Loucy (cell line): ENCODE data around the gene MAPK1.
"Not testable (repeated sequence)": the region's sequence is repeated elsewhere in the genome, so short reads cannot be mapped to it uniquely, and the experiment has no call there.

Experiments
- H2AFZ ChIP-seq: fragments of 200-600 bp; sonication (generic); 2 replicates; pipeline ENCODE4 v1.6.0; 2016; ENCODE audit warnings: antibody characterized with exemption, mild to moderate bottlenecking, low read length, moderate library complexity
- H3F3A ChIP-seq: fragments of 200-600 bp; 2 replicates; pipeline ENCODE4 v1.6.0; 2016; ENCODE audit warnings: antibody characterized with exemption, low read depth, mild to moderate bottlenecking
- H3K27me3 ChIP-seq: fragments of 200-600 bp; sonication (generic); 2 replicates; pipeline ENCODE4 v1.6.1; 2014; ENCODE audit warnings: low read length, mild to moderate bottlenecking; ENCODE audit not compliant: insufficient read depth, poor library complexity, severe bottlenecking
- H3K36me3 ChIP-seq: fragments of 200-600 bp; sonication (generic); 2 replicates; pipeline ENCODE4 v1.6.1; 2016; ENCODE audit warnings: low read length; ENCODE audit not compliant: insufficient read depth
- H3K4me1 ChIP-seq: fragments of 200-600 bp; sonication (generic); 2 replicates; pipeline ENCODE4 v1.5.1; 2014; ENCODE audit warnings: low read length, mild to moderate bottlenecking; ENCODE audit not compliant: insufficient read depth, poor library complexity, severe bottlenecking
- H3K4me2 ChIP-seq: fragments of 200-600 bp; sonication (generic); 2 replicates; pipeline ENCODE4 v1.6.0; 2014; ENCODE audit warnings: antibody characterized with exemption, low read length, low read depth, mild to moderate bottlenecking; ENCODE audit not compliant: poor library complexity, severe bottlenecking
- H3K4me3 ChIP-seq: fragments of 200-600 bp; sonication (generic); 2 replicates; pipeline ENCODE4 v1.5.1; 2014; ENCODE audit warnings: low read length, mild to moderate bottlenecking, mixed read lengths; ENCODE audit not compliant: poor library complexity, severe bottlenecking
- H3K79me2 ChIP-seq: fragments of 200-600 bp; sonication (generic); 2 replicates; pipeline ENCODE4 v1.6.1; 2014; ENCODE audit warnings: low read length; ENCODE audit not compliant: insufficient read depth
- H3K9ac ChIP-seq: fragments of 200-600 bp; sonication (generic); 2 replicates; pipeline ENCODE4 v1.6.0; 2014; ENCODE audit warnings: mild to moderate bottlenecking, low read depth, low read length, moderate library complexity; ENCODE audit not compliant: poor library complexity, severe bottlenecking
- H3K9me2 ChIP-seq: fragments of 200-600 bp; sonication (generic); replicated peaks from 2 replicates; pipeline ENCODE4 v1.6.1; 2016; ENCODE audit warnings: low read depth, low read length, mixed read lengths
- H3K9me3 ChIP-seq: fragments of 200-600 bp; sonication (generic); 2 replicates; pipeline ENCODE4 v1.6.1; 2014; ENCODE audit warnings: mild to moderate bottlenecking, antibody characterized with exemption, low read length, low read depth; ENCODE audit not compliant: insufficient read depth
- H4K20me1 ChIP-seq: fragments of 200-600 bp; sonication (generic); 2 replicates; pipeline ENCODE4 v1.6.0; 2014; ENCODE audit warnings: antibody characterized with exemption, low read length, mild to moderate bottlenecking; ENCODE audit not compliant: insufficient read depth, poor library complexity, severe bottlenecking
- EZH2phosphoT487 ChIP-seq: fragments of 200-600 bp; IDR thresholded peaks from 2 replicates; pipeline ENCODE4 v1.6.1; 2018; ENCODE audit warnings: antibody characterized with exemption, mild to moderate bottlenecking, moderate library complexity, borderline replicate concordance
- TF ChIP-seq, protein P1 (sequence below): fragments of 200-600 bp; sonication (generic); conservative IDR thresholded peaks from 2 replicates; pipeline ENCODE4 v1.5.1; 2014; ENCODE audit warnings: mild to moderate bottlenecking, antibody characterized with exemption, low read length

The MAPK1 gene

DNA sequence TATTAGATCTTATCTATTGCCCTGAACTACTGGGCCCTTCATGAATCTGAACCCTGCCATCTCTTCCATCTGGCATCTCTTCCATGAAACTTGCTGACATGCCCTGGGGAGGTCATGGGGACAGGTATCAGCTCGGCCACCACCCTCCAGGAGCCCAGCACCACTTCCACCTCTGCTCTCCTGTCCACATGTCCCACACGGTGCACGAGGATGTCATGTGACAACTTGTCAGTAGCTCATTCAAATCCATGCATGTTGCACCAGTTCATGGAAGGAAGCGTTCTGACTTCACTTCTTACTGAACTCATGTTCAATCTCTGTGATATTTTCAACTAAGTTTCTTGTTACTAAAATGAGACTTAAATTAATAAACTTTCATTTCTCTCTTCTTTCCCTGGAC lies 148.4 kb downstream of the MAPK1 start:
- H3K9ac ChIP-seq = no peak overlapping the region

DNA sequence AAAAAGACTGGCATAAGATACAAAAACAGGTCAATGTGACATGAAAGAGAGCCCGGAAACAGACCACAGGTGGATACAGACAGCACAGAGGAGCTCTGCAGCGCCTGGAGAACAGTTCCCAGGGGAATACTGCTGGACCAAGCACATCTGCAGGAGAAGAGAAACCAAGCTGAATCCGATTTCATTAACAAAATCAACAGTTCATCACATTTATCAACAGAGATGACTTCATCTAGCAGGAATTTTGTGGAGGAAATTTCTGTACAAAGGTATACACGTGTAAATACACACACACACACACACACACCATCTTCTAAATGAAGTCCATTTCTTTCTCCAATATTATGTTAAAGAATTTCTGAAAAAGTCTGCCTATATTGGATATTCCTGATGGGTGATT lies 148.9 kb downstream of the MAPK1 start:
- H3K4me2 ChIP-seq = no peak overlapping the region
- H4K20me1 ChIP-seq = no peaks in the 10 kb centered on the region
- no peaks in the 10 kb centered on the region for H3K27me3 ChIP-seq
- H3K79me2 ChIP-seq = no peaks in the 10 kb centered on the region; the same call in 1 of the 2 replicates
- H3K9me2 ChIP-seq = no peaks in the 10 kb centered on the region
- TF ChIP-seq, protein P1, sequence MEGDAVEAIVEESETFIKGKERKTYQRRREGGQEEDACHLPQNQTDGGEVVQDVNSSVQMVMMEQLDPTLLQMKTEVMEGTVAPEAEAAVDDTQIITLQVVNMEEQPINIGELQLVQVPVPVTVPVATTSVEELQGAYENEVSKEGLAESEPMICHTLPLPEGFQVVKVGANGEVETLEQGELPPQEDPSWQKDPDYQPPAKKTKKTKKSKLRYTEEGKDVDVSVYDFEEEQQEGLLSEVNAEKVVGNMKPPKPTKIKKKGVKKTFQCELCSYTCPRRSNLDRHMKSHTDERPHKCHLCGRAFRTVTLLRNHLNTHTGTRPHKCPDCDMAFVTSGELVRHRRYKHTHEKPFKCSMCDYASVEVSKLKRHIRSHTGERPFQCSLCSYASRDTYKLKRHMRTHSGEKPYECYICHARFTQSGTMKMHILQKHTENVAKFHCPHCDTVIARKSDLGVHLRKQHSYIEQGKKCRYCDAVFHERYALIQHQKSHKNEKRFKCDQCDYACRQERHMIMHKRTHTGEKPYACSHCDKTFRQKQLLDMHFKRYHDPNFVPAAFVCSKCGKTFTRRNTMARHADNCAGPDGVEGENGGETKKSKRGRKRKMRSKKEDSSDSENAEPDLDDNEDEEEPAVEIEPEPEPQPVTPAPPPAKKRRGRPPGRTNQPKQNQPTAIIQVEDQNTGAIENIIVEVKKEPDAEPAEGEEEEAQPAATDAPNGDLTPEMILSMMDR = no peak
- no peak for TF ChIP-seq EZH2phosphoT487
- peaks cover 7% of the 10 kb centered on the region; the same call in 1 of the 2 replicates for H3K36me3 ChIP-seq
- no peak overlapping the region for H3K4me3 ChIP-seq
- H3K9me3 ChIP-seq = no peaks in the 10 kb centered on the region
- H2AFZ ChIP-seq = no peak overlapping the region
- no peak overlapping the region for H3K9ac ChIP-seq
- no peaks in the 10 kb centered on the region for H3F3A ChIP-seq
- no peaks in the 10 kb centered on the region for H3K4me1 ChIP-seq

More for the DNA sequence above, 148.4 kb downstream of the MAPK1 start:
- Histone ChIP-seq H3K9me2 (no peaks in the 10 kb centered on the region), H3K4me2 (no peak overlapping the region), H3K27me3 (no peaks in the 10 kb centered on the region), H3K4me3 (no peak overlapping the region), H3F3A (no peaks in the 10 kb centered on the region), H4K20me1 (no peaks in the 10 kb centered on the region), H3K79me2 (peaks cover 4% of the 10 kb centered on the region; the same call in 1 of the 2 replicates), H3K9me3 (no peaks in the 10 kb centered on the region), H3K36me3 (peaks cover 5% of the 10 kb centered on the region; the same call in 1 of the 2 replicates), H2AFZ (no peak overlapping the region), H3K4me1 (no peaks in the 10 kb centered on the region)
- TF ChIP-seq EZH2phosphoT487 = no peak
- TF ChIP-seq, protein P1 = no peak

DNA sequence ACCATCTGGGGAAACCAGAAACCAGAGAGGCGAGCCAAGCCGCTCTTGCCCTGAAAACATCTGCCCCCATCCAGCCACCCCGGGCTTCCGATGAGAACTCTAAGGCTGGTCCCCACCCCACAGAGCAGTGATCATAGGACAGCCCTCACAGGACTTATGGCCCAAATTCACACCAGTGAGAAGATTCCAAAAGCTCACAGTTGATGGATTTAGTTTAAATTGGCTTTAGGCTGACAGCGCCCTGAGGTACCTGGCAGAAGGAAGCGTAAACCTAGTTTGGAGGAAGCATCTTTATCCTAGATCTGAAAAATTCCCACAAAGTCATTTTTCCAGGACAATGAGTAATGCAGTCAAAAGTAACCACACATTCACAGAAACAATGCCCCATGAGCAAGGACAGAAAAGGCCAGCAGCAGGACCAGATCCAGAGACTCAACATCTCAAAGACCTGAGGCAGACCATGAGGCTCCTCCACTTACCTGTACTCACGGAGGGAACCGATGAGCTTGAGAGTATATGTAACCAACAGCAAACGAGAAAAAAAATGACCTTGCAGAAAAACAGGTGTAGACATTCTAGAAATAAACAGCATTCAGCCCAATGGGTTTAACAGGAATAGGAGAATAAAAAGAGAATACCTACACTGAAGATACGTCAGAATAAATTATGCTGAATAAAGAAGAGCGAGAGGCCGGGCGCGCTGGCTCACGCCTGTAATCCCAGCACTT lies 150.9 kb downstream of the MAPK1 start:
- H2AFZ ChIP-seq, H3K79me2 ChIP-seq, H3K9me2 ChIP-seq, H3K27me3 ChIP-seq, H3K9me3 ChIP-seq, H3K9ac ChIP-seq, H3K4me2 ChIP-seq, H3K4me1 ChIP-seq, H3K4me3 ChIP-seq, H3F3A ChIP-seq, H3K36me3 ChIP-seq, H4K20me1 ChIP-seq: not testable (repeated sequence)

DNA sequence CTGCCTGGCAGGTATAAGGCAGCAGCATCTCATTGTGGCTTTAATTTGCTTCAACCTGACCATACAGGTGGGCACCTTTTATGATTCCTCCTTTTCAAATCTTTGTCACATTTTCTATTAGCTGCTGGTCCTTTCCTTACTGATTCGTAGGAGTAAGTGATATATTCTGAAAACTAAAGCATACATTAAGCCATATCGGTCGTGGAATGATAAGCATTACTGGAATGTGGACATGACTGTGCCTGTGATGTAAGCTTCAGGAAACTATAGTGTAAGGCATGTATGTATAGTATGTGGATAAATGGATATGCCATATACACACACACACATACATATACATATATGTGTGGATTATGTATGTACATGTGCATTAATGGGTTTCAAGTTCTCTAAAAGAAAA lies 152.7 kb downstream of the MAPK1 start:
- H3K36me3 ChIP-seq = peaks cover 13% of the 10 kb centered on the region; the same call in 1 of the 2 replicates
- no peak overlapping the region for H3K4me3 ChIP-seq
- H3K27me3 ChIP-seq = no peaks in the 10 kb centered on the region
- no peaks in the 10 kb centered on the region for H3K9me2 ChIP-seq
- no peak overlapping the region for H3K9ac ChIP-seq
- H3F3A ChIP-seq = no peaks in the 10 kb centered on the region
- no peak for TF ChIP-seq EZH2phosphoT487
- TF ChIP-seq, protein P1 = no peak
- H4K20me1 ChIP-seq = no peaks in the 10 kb centered on the region
- no peaks in the 10 kb centered on the region for H3K9me3 ChIP-seq
- no peaks in the 10 kb centered on the region for H3K4me1 ChIP-seq
- no peaks in the 10 kb centered on the region; the same call in 1 of the 2 replicates for H3K79me2 ChIP-seq
- H2AFZ ChIP-seq = no peak overlapping the region
- H3K4me2 ChIP-seq = no peak overlapping the region
